Left lung (tissue), 10 donors: Measurements from ENCODE around the gene SEL1L. TPM values are rescaled to one million over a fixed set of nuclear protein-coding genes. Genes with fewer than 3 reads are reported as not detected.
A peak's percentile ranks its signal among the peaks of the same experiment; 100 is the strongest.

ENCODE experiments used
- ATAC-seq: fragments of 200-7000 bp; cut with Tn5 transposase; one replicate; pipeline ENCODE4 v1.9.1; 2020; ENCODE audit warnings: moderate library complexity
- DNase-seq, 4 donors: peaks; one replicate each; pipeline ENCODE4 v3.0.0-alpha.2; 2013 to 2020
- H3K27ac ChIP-seq, 2 donors: fragments of 200-600 bp; sonication (generic) in 1 of 2; one replicate each; pipeline versions ENCODE4 v1.5.0 to v1.8.0; 2020 to 2021
- H3K27me3 ChIP-seq, 2 donors: fragments of 200-600 bp; sonication (generic) in 1 of 2; one replicate each; pipeline versions ENCODE4 v1.5.0 to v1.8.0; 2020 to 2021
- H3K36me3 ChIP-seq, 2 donors: fragments of 200-600 bp; sonication (generic) in 1 of 2; one replicate each; pipeline versions ENCODE4 v1.5.0 to v1.8.0; 2020 to 2021
- H3K4me1 ChIP-seq, 2 donors: fragments of 200-600 bp; one replicate each; pipeline ENCODE4 v1.8.0; 2021
- H3K4me3 ChIP-seq, 2 donors: fragments of 200-600 bp; sonication (generic) in 1 of 2; one replicate each; pipeline versions ENCODE4 v1.5.0 to v1.8.0; 2020 to 2021; ENCODE audit warnings: mild to moderate bottlenecking in 1 of 2
- H3K9me3 ChIP-seq, 2 donors: fragments of 200-600 bp; sonication (generic) in 1 of 2; one replicate each; pipeline versions ENCODE4 v1.5.0 to v1.8.0; 2020 to 2021
- intact Hi-C, 2 donors: fragments of 100-400 bp; cut with DNase I; formaldehyde crosslinking; loops; one replicate each; pipeline versions ENCODE4 v1.11.2 to v1.14.2; 2022
- polyA plus RNA-seq, 6 donors: library from polyadenylated mRNA; unstranded; fragments of 120-200 nt; gene quantifications; one replicate each; pipeline ENCODE4 v1.2.1, GENCODE V29; 2013; ENCODE audit not compliant: insufficient read length in 6 of 6
- total RNA-seq, 2 donors: library from RNA; stranded (reverse); fragmentation: NEBNext Ultra II Directional; extraction: Animal tissue kit (Norgen Biotek cat#: 25700); gene quantifications; one replicate each; pipeline ENCODE4 v1.2.1, GENCODE V29; 2021
- TF ChIP-seq, protein P1 (sequence below), 2 donors: fragments of 200-600 bp; sonication (generic) in 1 of 2; IDR thresholded peaks; one replicate each; pipeline versions ENCODE4 v1.5.0 to v1.8.0; 2021; ENCODE audit warnings: antibody characterized with exemption in 2 of 2
- donor health status: DM: no; HTN: yes; CAD: no.
- donor health status: DM: no; HTN: no; CAD: no.

Gene SEL1L
- total and polyA plus RNA-seq, 8 donors: 57.7 to 112 (median 63.4) TPM

GRCh38 chr14:81567302-81567701, 33.6 kb upstream of the SEL1L start:
- Histone ChIP-seq H3K4me3 (no peak overlapping the region), H3K27ac (no peak overlapping the region), H3K9me3 (no peaks in the 10 kb centered on the region), H3K27me3 (peaks cover 0 to 5% of the 10 kb centered on the region in 2 donors), H3K36me3 (no peaks in the 10 kb centered on the region), H3K4me1 (no peaks in the 10 kb centered on the region)
- intact Hi-C loops: no loop called here
- TF ChIP-seq, protein P1, sequence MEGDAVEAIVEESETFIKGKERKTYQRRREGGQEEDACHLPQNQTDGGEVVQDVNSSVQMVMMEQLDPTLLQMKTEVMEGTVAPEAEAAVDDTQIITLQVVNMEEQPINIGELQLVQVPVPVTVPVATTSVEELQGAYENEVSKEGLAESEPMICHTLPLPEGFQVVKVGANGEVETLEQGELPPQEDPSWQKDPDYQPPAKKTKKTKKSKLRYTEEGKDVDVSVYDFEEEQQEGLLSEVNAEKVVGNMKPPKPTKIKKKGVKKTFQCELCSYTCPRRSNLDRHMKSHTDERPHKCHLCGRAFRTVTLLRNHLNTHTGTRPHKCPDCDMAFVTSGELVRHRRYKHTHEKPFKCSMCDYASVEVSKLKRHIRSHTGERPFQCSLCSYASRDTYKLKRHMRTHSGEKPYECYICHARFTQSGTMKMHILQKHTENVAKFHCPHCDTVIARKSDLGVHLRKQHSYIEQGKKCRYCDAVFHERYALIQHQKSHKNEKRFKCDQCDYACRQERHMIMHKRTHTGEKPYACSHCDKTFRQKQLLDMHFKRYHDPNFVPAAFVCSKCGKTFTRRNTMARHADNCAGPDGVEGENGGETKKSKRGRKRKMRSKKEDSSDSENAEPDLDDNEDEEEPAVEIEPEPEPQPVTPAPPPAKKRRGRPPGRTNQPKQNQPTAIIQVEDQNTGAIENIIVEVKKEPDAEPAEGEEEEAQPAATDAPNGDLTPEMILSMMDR (IDR thresholded peaks at IDR 0.05): no peak
- DNase-seq (no peak), ATAC-seq (no peak)

GRCh38 chr14:81565441-81566290, 32.0 kb upstream of the SEL1L start:
- no peaks in the 10 kb centered on the region for H3K4me1 ChIP-seq
- peaks cover 0 to 5% of the 10 kb centered on the region in 2 donors for H3K27me3 ChIP-seq
- no peaks in the 10 kb centered on the region for H3K36me3 ChIP-seq
- DNase-seq (peak in 2 of 4 donors; percentile 32 to 46), ATAC-seq (peak; percentile 40)
- TF ChIP-seq, protein P1 (IDR thresholded peaks at IDR 0.05): no peak
- H3K4me3 ChIP-seq: no peak overlapping the region
- no peaks in the 10 kb centered on the region for H3K9me3 ChIP-seq
- H3K27ac ChIP-seq: no peak overlapping the region
- intact Hi-C loops: no loop called here

GRCh38 chr14:81562818-81563217, 29.2 kb upstream of the SEL1L start:
- Histone ChIP-seq H3K4me3 (no peak overlapping the region), H3K27me3 (peaks cover 0 to 5% of the 10 kb centered on the region in 2 donors), H3K9me3 (peaks cover 0 to 3% of the 10 kb centered on the region in 2 donors), H3K27ac (no peak overlapping the region), H3K36me3 (no peaks in the 10 kb centered on the region), H3K4me1 (no peaks in the 10 kb centered on the region)
- TF ChIP-seq, protein P1 (IDR thresholded peaks at IDR 0.05): no peak
- intact Hi-C loops: no loop called here
- DNase-seq: no peak
- ATAC-seq: no peak

- H3K27me3 ChIP-seq: no peaks in the 10 kb centered on the region
- intact Hi-C loops: no loop called here
- DNase-seq: no peak
- no peaks in the 10 kb centered on the region for H3K4me1 ChIP-seq
- no peak for ATAC-seq
- no peaks in the 10 kb centered on the region for H3K36me3 ChIP-seq
- H3K27ac ChIP-seq: no peak overlapping the region
- TF ChIP-seq, protein P1 (IDR thresholded peaks at IDR 0.05): no peak
- no peak overlapping the region for H3K4me3 ChIP-seq
- H3K9me3 ChIP-seq: peaks cover 0 to 3% of the 10 kb centered on the region in 2 donors
These were observed 27.6 kb upstream of the SEL1L start for GRCh38 chr14:81561084-81561775.

DNA sequence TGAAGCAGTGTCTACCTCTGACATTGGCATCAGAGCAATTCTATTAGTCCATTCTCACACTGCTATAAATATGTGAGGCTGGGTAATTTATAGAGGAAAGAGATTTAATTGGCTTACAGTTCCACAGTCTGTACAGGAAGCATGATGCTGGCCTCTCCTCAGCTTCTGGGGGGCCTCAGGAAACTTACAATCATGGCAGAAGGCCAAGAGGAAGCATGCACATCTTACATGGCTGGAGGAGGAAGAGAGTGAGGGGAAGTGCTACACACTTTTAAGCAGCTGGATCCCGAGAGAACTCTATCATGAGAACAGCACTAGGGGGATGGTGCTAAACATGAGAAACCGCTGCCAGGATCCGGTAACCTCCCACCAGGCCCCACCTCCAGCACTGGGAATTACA, 25.7 kb upstream of the SEL1L start:
- intact Hi-C loops: no loop called here
- TF ChIP-seq, protein P1 (IDR thresholded peaks at IDR 0.05): no peak
- H3K27me3 ChIP-seq: no peaks in the 10 kb centered on the region
- H3K9me3 ChIP-seq: peaks cover 0 to 3% of the 10 kb centered on the region in 2 donors
- DNase-seq (no peak), ATAC-seq (no peak)
- H3K4me1 ChIP-seq: no peaks in the 10 kb centered on the region
- H3K4me3 ChIP-seq: no peak overlapping the region
- H3K36me3 ChIP-seq: no peaks in the 10 kb centered on the region
- H3K27ac ChIP-seq: no peak overlapping the region
